ENCODE data around the gene RALGAPA1. TPM values are rescaled to one million over a fixed set of nuclear protein-coding genes. Genes with fewer than 3 reads are reported as not detected.

Gene RALGAPA1
- total and polyA plus RNA-seq, 2 donors (not counting 1 experiment from before 2014, with no cell fraction given), result 17.3 to 94.0 TPM

DNA sequence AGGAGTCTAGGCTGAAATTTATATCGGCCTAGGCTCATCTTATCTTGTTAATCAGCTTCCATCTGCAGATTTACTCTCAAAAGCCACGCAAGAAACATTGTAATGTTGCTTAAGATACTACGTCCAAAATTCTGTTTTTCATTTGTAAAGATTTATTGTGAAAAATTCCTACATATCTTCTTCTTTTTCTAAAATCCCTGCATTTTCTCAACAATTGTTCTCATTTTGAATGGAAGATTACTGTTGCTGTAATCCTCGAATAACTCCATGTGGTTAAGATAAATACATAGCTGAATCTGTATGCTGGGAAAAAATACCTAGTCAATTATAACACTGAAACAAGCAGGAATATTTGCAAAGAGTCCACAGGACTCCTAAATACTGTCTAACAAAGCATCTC is 259.5 kb downstream of the RALGAPA1 start:
- no peaks in the 10 kb centered on the region for H3K4me1 ChIP-seq (ENCODE audit: control insufficient read depth in 2 of 2, insufficient read depth in 2 of 2, low read length in 2 of 2)
- H3K4me3 Mint-ChIP-seq, result no peak overlapping the region
- no peak overlapping the region for H3K9ac ChIP-seq (ENCODE audit: low read length)
- no peaks in the 10 kb centered on the region for H3K4me1 Mint-ChIP-seq
- DNase-seq (no peak), ATAC-seq (ENCODE audit: low read depth) (no peak)
- ChIA-PET CTCF (no interaction called here), POLR2A (no interaction called here)
- H3K4me3 ChIP-seq (ENCODE audit: control extremely low read depth in 1 of 5, extremely low read depth in 1 of 5, insufficient read depth in 1 of 5, low read depth in 2 of 5, low read length in 4 of 5), result no peak overlapping the region
- H4K20me1 ChIP-seq (ENCODE audit: control insufficient read depth, insufficient read depth, low read length, poor library complexity, severe bottlenecking), result no peaks in the 10 kb centered on the region
- no CpG with 5 or more reads among the region's 4 CpGs for WGBS (ENCODE audit: insufficient coverage)
- no peaks in the 10 kb centered on the region for H3K79me2 ChIP-seq (ENCODE audit: control insufficient read depth, insufficient read depth, low read length)
- no peak overlapping the region for H3K4me2 ChIP-seq (replicated peaks; ENCODE audit: low read depth, low read length, poor library complexity, severe bottlenecking)
- H3K9me3 Mint-ChIP-seq (ENCODE audit: insufficient read depth), result no peaks in the 10 kb centered on the region
- no peak overlapping the region for H3K27ac Mint-ChIP-seq
- H2AFZ ChIP-seq (ENCODE audit: insufficient read depth, low read depth, low read length, poor library complexity, severe bottlenecking), result no peak overlapping the region
- H3K9me3 ChIP-seq (ENCODE audit: control extremely low read depth in 1 of 3, control insufficient read depth in 2 of 3, insufficient read depth in 1 of 3, low read length in 2 of 3), result no peaks in the 10 kb centered on the region
- no peaks in the 10 kb centered on the region for H3K36me3 ChIP-seq (replicated peaks in 1 of 2; ENCODE audit: control extremely low read depth in 1 of 2, control insufficient read depth in 1 of 2, extremely low read depth in 1 of 2, insufficient read depth in 2 of 2, low read length in 1 of 2)
- no peak for TF ChIP-seq EZH2 (IDR thresholded peaks at IDR 0.05; ENCODE audit: borderline replicate concordance, insufficient read depth, low read depth, low read length, poor library complexity, severe bottlenecking)
- TF ChIP-seq, protein P1, sequence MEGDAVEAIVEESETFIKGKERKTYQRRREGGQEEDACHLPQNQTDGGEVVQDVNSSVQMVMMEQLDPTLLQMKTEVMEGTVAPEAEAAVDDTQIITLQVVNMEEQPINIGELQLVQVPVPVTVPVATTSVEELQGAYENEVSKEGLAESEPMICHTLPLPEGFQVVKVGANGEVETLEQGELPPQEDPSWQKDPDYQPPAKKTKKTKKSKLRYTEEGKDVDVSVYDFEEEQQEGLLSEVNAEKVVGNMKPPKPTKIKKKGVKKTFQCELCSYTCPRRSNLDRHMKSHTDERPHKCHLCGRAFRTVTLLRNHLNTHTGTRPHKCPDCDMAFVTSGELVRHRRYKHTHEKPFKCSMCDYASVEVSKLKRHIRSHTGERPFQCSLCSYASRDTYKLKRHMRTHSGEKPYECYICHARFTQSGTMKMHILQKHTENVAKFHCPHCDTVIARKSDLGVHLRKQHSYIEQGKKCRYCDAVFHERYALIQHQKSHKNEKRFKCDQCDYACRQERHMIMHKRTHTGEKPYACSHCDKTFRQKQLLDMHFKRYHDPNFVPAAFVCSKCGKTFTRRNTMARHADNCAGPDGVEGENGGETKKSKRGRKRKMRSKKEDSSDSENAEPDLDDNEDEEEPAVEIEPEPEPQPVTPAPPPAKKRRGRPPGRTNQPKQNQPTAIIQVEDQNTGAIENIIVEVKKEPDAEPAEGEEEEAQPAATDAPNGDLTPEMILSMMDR (IDR thresholded peaks at IDR 0.05), result no peak
- no peaks in the 10 kb centered on the region for H3K27me3 ChIP-seq (replicated peaks in 1 of 4; ENCODE audit: control extremely low read depth in 1 of 4, control insufficient read depth in 3 of 4, insufficient read depth in 4 of 4, low read length in 3 of 4)
- no peak overlapping the region for H3K27ac ChIP-seq (ENCODE audit: low read length in 2 of 2)
- no peaks in the 10 kb centered on the region for H3K27me3 Mint-ChIP-seq
- intact Hi-C loops (cut with micrococcal nuclease), result no loop called here

- TF ChIP-seq EZH2 (IDR thresholded peaks at IDR 0.05; ENCODE audit: borderline replicate concordance, insufficient read depth, low read depth, low read length, poor library complexity, severe bottlenecking), result no peak
- TF ChIP-seq, protein P1 (IDR thresholded peaks at IDR 0.05), result no peak
These were observed 266.1 kb downstream of the RALGAPA1 start for GRCh38 chr14:35543006-35543405.

More at GRCh38 chr14:35543006-35543405, 266.1 kb downstream of the RALGAPA1 start:
- POLR2A ChIA-PET, result no interaction called here
- H3K36me3 ChIP-seq (replicated peaks in 1 of 2; ENCODE audit: control extremely low read depth in 1 of 2, control insufficient read depth in 1 of 2, extremely low read depth in 1 of 2, insufficient read depth in 2 of 2, low read length in 1 of 2), result no peaks in the 10 kb centered on the region
- H3K4me3 Mint-ChIP-seq, result no peak overlapping the region
- H3K9me3 ChIP-seq (ENCODE audit: control extremely low read depth in 1 of 3, control insufficient read depth in 2 of 3, insufficient read depth in 1 of 3, low read length in 2 of 3), result no peaks in the 10 kb centered on the region
- DNase-seq, result no peak
- no peak overlapping the region for H2AFZ ChIP-seq (ENCODE audit: insufficient read depth, low read depth, low read length, poor library complexity, severe bottlenecking)
- H3K27me3 ChIP-seq (replicated peaks in 1 of 4; ENCODE audit: control extremely low read depth in 1 of 4, control insufficient read depth in 3 of 4, insufficient read depth in 4 of 4, low read length in 3 of 4), result no peaks in the 10 kb centered on the region
- CTCF ChIA-PET, result no interaction called here
- intact Hi-C loops (cut with micrococcal nuclease), result no loop called here
- ATAC-seq (ENCODE audit: low read depth), result no peak
- no peak overlapping the region for H3K4me2 ChIP-seq (replicated peaks; ENCODE audit: low read depth, low read length, poor library complexity, severe bottlenecking)
- H3K4me1 Mint-ChIP-seq, result peaks cover 8% of the 10 kb centered on the region
- no peak overlapping the region for H3K4me3 ChIP-seq (ENCODE audit: control extremely low read depth in 1 of 5, extremely low read depth in 1 of 5, insufficient read depth in 1 of 5, low read depth in 2 of 5, low read length in 4 of 5)
- H3K4me1 ChIP-seq (ENCODE audit: control insufficient read depth in 2 of 2, insufficient read depth in 2 of 2, low read length in 2 of 2), result no peaks in the 10 kb centered on the region
- H3K27me3 Mint-ChIP-seq, result no peaks in the 10 kb centered on the region
- no peak overlapping the region for H3K27ac ChIP-seq (ENCODE audit: low read length in 2 of 2)
- no peaks in the 10 kb centered on the region for H4K20me1 ChIP-seq (ENCODE audit: control insufficient read depth, insufficient read depth, low read length, poor library complexity, severe bottlenecking)
- H3K9me3 Mint-ChIP-seq (ENCODE audit: insufficient read depth), result no peaks in the 10 kb centered on the region
- H3K27ac Mint-ChIP-seq, result no peak overlapping the region
- H3K79me2 ChIP-seq (ENCODE audit: control insufficient read depth, insufficient read depth, low read length), result no peaks in the 10 kb centered on the region
- H3K9ac ChIP-seq (ENCODE audit: low read length), result no peak overlapping the region
- WGBS (ENCODE audit: insufficient coverage), result 100% methylated on average over 3 of the region's 5 CpGs
